Dedifferentiated amniotic fluid mesenchymal stem cell (primary cell): ENCODE measurements around the gene SLC9C2.
"Not testable (repeated sequence)": the region's sequence is repeated elsewhere in the genome, so short reads cannot be mapped to it uniquely, and the experiment has no call there.

Experiments
- DNase-seq: peaks from one replicate; pipeline ENCODE4 v3.0.0-alpha.2; 2016; ENCODE audit errors: extremely low spot score

The SLC9C2 gene

DNA sequence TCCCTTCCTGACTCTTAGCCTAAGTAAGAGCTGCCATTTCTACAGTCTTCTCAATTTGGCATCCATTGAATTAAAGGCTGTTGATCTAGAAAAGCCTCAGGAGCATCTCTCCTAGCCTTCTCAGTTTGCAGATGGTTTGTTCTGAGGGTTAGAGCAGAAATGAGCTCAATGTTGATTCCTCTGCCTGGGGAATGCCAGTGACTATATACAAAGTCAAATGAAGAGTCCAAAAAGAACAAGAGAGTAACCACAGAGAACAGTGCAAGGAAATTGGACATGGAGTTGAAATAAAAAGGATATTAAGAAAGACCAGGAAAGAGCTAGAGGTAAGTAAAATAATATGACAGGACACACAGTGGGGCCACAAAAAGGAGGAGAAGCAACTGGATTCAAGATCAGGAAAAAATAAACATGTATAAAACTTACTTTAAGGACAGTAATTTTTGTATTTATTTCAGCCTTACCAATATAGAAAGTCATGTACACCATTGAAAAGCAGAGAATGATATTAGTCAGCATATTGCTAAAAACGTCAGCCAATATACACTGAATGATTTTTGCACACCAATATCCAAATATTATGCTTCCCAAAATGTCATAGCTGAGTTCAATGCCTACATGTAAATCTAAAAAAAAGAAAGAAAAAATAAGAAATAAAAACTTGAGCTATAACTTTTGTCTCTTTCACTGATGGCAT, 21.3 kb downstream of the SLC9C2 start:
- DNase-seq, result no peak

DNA sequence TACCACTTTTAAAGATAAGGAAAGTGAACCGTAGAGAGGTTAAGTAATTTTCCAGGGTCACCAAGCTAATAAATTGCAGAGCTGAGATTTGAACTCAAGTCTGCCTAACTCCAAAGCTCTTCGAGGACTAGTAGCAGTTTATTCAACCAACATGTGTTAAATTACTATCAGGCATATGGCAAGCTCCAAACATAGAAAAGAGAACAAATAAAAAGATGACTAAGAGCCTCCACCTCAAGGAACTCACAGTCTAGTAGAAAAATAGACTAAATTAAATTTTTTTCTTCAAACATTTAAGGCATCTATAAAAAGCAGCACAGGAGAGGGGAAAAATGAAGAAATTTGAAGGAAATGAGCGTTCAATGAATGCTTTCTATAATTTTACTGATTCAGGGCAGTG, 22.2 kb downstream of the SLC9C2 start:
- no peak for DNase-seq

DNA sequence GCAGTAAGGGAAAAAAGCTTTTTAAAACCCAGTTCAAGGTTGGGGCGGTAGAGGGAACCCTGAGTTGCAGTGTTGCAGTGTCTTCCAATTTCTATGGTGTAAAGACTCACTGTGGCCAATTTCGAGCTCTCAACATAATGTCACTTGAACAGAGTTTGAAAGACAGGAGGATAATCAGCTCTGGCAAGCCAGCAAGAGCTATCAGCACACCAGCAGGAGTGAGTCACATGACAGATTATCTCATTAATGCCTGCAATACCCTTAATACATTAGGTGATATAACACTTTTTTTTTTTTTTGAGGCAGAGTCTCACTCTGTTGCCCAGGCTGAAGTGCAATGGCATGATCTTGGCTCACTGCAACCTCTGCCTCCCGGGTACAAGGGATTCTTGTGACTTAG, 22.8 kb downstream of the SLC9C2 start:
- DNase-seq, result no peak

DNA sequence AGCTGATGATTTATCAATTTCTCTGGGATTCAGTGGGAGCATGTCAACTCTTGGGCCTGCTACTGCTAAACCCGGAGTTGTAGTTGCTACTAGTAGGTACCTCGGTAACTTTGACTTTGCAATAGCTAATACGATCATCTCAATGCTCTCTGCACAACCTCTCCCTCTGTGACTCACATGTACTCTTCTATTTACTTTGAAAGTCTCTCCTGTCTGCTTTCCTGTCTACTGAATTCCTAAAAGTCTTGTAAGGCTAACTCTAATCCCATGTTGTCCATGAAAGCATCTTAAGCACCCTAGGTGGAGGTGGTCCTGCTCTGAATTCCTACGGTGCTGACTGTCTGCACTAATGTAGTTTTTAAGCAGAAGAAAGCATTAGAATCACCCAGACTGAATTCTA, 29.3 kb downstream of the SLC9C2 start:
- no peak for DNase-seq

DNA sequence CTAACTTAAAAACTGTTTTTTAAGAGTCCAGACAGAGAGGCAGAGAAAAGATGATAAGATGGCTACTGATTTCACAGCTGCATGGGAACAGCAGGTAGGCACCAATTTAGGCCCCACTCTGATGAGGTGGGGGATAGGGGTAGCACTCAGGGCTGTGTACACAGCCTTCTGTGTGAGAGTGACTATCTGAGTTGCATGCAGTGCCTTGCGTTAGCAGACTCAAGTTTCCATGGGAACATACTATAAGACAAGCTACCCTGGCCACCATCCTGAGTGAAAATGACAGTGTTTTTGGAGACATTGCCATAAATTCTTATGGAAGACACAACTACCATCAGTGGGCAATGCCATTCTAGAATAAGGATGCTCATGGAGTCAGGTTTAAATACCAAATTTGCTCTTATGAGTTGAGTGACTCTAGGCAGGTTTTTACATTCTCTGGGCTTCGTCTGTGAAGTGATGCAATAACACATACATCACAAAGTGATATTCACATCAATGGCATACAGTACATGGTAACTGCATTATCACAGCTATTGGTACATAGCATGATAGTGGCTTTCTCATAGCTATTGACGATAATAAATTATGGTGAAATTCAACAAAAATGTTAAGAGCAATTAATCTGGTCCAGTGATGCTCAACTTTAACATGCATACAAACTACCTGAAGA, 30.5 kb downstream of the SLC9C2 start:
- no peak for DNase-seq

DNA sequence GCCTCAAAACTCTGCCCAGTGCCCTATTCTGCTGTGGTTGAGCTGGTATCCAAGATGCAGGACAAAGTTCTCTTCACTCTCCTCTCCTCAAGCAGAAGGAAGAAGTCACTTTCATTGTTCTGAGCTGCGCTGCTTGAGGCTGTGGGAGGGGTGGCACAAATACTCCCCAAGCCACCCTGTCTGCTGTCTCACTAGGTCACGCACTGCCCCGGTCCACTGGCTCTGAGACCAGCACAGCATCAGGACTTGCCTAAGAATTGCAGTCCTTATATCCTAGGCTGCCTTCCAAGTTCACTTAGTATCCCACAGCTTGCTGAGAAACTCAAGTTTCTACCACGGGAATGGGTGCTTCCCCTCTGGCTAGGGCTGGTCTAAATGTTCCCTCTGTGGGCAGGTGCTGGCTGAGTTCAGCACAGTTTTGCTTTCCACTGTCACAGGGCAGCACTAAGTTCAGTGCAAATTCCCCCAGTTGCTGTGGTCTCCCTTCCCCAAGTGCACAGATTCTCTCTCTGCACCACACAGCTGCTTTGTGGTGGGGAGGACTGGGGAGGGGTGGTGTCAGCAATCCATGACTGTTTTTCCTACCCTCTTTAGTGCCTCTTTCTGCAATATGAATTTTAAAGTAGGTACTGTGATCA, 32.4 kb downstream of the SLC9C2 start:
- DNase-seq, result no peak

DNA sequence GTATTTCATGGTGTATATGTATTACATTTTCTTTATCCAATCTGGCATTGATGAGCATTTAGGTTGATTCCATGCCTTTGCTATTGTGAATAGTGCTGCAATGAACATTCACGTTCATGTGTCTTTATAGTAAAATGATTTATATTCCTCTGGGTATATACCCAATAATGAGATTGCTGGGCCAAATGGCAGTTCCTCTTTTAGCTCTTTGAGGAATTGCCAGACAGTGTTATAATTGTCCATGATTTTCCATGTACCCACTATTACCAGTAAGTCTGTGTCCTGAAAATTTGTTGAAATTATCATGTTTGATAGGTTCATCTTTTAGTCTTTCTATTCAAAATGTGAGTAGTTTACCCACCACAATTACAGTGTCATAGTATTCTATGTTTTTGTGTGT, 34.4 kb downstream of the SLC9C2 start:
- DNase-seq, result no peak

DNA sequence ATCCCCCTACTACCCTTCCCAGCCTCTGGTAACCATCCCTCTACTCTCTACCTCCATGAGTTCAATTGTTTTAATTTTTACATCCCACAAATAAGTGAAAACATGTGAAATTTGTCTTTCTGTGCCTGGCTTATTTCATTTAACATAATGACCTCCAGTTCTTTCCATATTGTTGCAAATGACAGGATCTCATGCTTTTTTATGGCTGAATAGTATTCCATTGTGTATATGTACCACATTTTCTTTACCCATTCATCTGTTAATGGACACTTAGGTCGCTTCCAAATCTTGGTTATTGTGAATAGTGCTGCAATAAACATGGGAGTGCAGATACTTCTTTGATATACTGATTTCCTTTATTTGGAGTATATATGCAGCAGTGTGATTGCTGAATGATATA, 39.0 kb downstream of the SLC9C2 start:
- not testable (repeated sequence) for DNase-seq

DNA sequence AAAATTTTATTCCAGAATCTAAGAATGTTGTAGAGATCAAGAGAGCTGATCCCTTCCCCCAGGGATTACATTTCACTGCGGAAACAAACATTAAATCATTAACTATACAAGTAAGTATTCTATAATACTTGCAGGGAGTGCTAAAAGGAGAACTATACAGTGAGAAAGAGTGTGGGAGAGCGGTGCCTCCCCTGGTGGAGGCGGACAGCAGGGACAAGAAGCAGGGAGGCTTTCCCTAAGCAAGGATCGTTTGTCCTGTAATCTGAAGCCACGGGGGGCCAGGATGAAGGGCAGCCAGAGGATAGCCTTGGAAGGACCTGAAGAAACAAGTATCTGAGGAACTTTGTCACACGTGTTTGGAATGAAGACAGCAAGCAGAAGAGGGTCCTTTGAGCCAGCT, 40.1 kb downstream of the SLC9C2 start:
- DNase-seq, result no peak

DNA sequence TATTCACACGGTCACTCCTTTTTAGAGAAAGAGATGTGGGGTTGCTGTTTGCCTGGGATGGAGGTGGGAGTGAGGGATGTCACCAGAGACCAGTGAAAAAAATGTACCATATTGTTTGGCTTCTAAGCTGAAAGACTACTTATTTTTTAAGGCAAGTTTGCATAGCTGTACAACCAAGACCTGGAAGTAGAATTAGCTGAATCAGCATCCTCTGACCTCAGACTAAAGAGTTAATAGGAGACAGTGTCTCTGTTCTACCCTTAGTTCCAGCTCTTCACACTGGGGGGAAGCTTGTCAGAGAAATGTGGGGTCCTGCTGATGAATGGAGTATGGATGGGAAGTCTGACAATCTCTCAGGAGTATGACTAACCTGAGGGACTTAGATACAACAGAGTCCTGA, 41.6 kb downstream of the SLC9C2 start:
- DNase-seq, result no peak

DNA sequence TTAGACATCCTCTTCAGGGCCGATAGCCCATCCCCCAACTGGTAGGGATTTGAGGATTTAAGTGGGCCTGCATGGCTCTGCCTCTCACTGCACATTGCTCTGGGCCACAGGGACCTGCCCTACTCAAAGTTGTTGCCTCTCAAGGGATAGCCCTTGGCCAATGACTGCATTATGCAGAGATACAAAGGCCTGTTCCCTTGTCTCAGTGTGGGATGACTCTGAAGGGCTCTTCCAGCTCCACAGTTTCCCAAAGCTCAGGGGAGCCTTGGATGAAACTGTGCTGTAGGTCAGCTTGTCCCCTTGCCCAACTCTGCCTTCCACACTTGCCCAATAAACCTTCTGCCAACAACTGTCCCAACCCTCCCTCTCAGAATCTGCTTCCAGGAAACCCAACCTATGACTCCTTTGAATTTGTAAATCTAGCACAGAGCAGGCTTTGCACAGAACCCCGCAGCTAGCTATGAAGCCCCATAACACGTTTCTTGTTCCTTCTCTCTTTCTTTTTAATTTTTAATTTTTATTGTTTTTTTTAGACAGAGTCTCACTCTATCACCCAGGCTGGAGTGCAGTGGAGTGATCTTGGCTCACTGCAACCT, 42.5 kb downstream of the SLC9C2 start:
- DNase-seq, result no peak

DNA sequence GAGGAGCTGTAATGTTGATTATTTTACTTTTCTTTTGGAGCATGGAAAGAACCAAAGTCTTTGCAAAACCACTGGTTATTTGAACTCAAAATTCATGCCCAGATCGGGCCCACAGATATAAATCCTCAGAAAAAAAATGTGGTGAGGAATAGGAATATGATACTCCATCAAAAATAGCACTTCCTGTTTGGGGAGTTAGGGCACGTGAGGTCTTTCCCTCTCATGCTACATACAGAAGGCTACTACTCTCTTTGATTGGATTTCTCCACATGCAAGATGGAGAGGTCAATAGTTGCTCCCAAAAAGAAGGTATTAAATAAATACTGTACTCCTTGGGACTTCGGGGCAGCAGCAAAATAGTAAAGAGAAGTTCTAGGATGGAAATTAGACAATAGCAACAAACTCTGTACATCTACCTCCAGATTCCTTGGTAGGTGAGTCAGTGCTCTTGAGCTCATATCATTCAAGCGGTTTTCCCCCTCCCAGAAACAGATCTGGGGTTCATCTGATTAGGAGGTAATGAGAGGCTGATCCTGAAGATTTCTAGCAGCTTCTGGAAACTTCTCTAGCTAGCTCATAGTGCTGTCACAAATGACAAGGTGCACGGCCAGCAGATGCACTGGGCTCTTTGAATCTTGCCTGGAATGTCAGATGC, 47.1 kb downstream of the SLC9C2 start:
- DNase-seq, result no peak

DNA sequence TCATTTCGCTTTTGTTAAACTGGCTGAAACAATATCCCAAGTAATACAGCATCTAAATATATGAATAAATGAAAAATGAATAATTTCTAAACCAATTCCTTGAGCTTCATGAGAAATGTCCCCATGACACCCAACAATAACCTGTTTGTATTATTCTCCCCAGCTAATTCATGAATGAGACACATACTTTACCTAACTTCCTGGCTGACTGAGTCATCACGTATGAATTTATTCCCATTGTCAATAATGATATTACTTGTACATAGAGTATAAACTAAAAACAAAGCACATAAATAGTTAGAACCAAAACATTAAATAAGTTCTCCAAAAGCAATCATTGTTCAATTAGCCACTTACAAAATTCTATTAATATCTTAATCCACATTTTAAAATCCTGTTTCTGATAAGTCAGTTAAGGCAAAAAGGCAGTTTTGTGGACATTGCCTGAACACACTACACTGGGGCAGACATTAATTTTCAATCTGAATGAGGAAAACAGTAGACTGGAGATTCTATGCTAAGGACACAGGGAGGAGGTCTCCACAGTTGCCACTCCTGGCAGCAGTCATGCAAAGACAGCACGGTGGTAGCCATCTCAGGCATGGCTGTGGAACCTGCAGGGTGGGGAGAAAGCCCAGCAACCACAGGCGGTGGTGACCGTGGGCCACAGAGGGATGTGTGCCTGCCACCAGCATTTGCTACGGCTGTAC, 48.2 kb downstream of the SLC9C2 start:
- no peak for DNase-seq

DNA sequence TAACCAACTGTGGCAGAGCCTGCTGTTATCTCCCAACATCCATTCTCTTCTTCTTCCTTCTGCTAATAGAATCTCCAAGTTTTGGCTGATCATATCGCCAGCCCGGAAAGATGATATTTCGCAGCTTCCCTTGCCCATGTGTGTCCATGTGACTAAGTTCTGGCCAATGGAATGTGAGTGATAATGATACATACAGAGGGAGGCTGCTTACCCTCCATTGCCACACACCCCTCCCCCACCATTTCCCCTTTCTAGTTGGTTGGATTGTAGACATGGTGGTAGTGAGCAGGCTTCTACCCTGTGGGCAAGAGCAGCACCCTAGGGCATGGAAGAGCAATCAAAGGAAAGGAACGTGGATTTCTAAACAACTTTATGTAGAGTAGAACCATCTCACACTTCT, 48.8 kb downstream of the SLC9C2 start:
- DNase-seq, result no peak

DNA sequence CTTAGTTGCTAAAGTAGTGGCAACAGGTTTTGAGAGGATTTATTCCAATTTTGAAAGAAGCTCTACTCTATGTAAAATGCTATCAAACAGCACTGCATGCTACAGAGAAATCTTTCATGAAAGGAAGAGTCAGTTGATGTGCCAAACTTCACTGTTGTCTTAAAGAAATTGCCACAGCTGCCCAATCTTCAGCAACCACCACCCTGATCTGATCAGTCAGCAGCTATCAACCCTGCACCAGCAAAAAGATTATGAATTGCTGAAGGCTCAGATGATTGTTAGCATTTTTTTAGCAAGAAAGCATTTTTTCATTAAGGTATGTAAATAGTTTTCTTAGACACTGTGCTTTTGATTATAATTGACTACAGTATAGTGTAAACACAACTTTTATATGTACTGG, 49.6 kb downstream of the SLC9C2 start:
- no peak for DNase-seq

DNA sequence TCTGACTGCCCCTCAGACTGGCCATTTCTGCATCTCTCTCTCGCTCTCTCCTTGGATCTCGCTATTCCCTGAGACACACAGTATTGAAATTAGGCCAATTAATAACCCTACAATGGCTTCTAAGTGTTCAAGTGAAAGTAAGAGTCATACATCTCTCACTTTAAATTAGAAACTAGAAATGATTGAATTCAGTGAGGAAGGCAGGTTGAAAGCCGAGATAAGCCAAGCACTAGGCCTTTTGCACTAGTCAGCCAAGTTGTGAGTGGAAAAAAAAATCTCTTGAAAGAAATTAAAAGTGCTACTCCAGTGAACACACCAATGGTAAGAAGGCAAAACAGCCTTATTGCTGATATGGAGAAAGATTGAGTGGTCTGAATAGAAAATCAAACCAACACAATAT, 51.2 kb downstream of the SLC9C2 start:
- no peak for DNase-seq

DNA sequence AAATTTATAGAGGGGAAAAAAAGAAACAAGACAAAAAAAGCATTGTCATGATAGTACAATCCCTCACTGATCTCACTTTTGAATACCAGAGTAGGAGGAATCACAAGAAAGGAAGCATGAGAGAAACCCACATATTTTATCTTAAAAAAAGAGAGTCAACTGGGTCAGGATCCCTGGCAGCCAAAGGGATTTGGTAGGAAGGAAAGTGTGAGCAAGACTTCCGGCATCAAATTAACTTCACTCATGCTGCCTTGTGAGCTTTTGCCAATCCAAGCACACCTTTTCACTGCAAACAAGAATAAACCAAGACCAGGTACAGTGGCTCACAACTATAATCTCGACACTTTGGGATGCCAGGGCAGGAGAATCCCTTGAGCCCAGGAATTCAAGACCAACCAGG, 53.1 kb downstream of the SLC9C2 start:
- DNase-seq, result no peak

DNA sequence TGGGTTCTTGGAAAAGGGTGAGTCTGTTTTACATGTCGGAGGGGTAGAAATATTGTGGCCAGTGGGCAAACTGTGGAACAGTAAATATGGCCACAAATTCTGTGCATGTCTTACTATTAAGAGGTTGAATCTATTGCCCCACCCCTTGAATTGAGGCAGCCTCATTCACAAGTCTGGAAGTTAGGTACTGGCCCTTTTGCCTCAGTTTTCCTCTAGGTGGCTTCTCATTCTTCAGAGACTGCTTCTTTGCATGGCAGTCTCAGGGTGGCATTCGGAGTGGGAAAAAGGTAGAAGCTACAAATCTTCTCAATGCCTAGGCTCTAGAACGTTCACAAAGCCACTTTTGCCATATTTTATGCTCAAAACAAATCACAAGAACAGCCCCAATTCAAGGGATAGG, 57.2 kb downstream of the SLC9C2 start:
- DNase-seq, result no peak

DNA sequence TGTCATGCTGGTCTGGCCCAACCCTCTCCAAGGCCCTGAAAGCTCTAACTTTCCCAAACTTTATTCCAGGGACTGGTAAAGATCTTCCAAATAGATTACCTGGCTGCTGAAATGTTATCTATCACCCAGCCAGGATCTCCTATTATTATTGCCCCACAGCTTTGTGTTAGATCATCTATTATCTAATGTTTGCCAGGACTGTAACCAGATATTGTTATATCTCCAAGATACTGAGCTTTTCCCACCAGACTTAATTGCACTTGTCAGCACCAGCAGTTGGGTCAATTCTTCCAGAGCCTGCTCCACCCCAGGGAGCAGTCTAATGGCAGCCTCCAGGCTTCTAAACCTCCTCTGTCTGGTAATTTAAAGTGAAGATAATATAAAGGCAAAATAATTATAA, 66.6 kb downstream of the SLC9C2 start:
- no peak for DNase-seq

DNA sequence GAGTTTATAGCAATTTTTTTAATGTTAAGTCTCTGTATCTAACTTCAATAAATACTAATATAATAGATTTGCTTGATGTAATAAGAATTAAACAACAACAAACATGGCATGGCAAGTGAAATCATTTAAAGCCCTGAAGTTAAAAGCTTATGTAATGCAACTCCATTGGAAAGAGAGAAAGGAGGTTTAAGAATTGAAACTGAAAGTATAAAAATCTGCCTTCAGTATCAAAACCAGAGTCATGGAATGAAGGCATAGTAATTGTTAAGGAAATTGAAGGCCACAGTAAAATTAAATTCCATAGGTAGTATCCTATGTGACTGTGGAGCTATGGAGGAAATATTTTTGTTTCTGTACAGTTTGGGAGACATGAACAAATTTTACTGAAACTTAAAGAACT, 70.6 kb downstream of the SLC9C2 start:
- DNase-seq, result peak; percentile 46

DNA sequence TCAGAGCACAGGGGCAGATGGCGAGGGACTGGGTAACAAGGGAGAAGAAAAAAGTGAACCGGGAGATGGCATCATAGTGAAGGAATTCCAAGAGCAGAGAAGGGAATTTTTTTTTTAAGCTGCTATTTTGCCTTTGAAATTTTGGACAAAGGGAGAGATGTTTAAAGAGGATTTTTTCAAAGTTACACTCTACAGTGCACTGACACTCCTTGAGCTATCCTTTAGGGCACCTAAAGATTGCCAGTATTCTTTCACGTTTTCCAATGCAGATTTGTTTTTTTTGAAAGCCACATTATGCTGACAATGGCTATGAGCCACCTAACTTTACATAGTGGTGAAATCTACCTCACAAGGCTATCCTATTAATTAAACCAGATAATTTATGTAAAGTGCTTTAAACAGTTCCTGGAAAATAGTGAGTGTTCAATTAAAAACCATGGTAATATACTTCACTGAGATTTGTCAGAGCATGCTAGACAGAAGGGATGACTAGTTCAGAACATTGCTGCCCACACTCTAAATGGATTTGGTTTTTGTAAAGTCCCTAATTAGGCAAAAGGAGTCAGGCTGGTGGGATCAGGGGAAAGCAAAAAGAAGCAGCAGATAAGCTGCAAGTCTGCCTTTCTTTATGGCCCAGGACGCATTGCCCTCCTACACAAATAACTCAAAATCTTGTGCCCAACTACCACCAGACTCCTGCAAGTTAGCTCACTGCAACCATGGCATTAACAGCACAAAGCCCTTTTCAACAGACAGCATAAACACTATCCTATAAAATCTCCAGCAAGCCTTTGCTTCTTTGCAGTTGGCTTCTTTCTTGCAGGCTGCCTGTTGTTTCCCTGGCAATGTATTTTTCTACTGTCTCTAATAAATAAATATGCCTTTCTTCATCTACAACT, 71.8 kb downstream of the SLC9C2 start:
- no peak for DNase-seq
